ENCODE results near the gene FBN3. TPM values are rescaled to one million over a fixed set of nuclear protein-coding genes. Genes with fewer than 3 reads are reported as not detected.

FBN3 gene
- total RNA-seq, 2 donors from 2014 or later, result not detected

- ATAC-seq, result no peak
These were observed 69.4 kb downstream of the FBN3 start for GRCh38 chr19:8079988-8080387.

GRCh38 chr19:8075158-8076074, 74.0 kb downstream of the FBN3 start:
- DNase-seq (no peak), ATAC-seq (no peak)
- intact Hi-C loops (cut with DNase I, micrococcal nuclease), result no loop called here

More at GRCh38 chr19:8079988-8080387, 69.4 kb downstream of the FBN3 start:
- no peak for DNase-seq
- intact Hi-C loops (cut with DNase I, micrococcal nuclease), result no loop called here

- ATAC-seq (no peak), DNase-seq (no peak)
- intact Hi-C loops (cut with DNase I, micrococcal nuclease), result no loop called here
These were observed 74.9 kb downstream of the FBN3 start for GRCh38 chr19:8074501-8074900.

- intact Hi-C loops (cut with DNase I, micrococcal nuclease), result no loop called here
- no peak for DNase-seq
- ATAC-seq, result no peak
These were observed 77.5 kb downstream of the FBN3 start for GRCh38 chr19:8071912-8072311.

GRCh38 chr19:8069096-8069973, 80.1 kb downstream of the FBN3 start:
- ATAC-seq (no peak), DNase-seq (no peak)
- intact Hi-C loops (cut with DNase I, micrococcal nuclease), result no loop called here

- no peak for ATAC-seq
- intact Hi-C loops (cut with DNase I, micrococcal nuclease), result no loop called here
- DNase-seq, result no peak
These were observed 83.5 kb downstream of the FBN3 start for GRCh38 chr19:8065875-8066261.

- intact Hi-C loops (cut with DNase I, micrococcal nuclease), result no loop called here
- ATAC-seq (no peak), DNase-seq (no peak)
These were observed 84.2 kb downstream of the FBN3 start for GRCh38 chr19:8064911-8065874.

- ATAC-seq, result no peak
- intact Hi-C loops (cut with DNase I, micrococcal nuclease), result no loop called here
- no peak for DNase-seq
These were observed 91.7 kb downstream of the FBN3 start for GRCh38 chr19:8057545-8058270.

GRCh38 chr19:8056533-8056932, 92.9 kb downstream of the FBN3 start:
- DNase-seq (no peak), ATAC-seq (no peak)
- intact Hi-C loops (cut with DNase I, micrococcal nuclease), result no loop called here

- ATAC-seq, result no peak
- intact Hi-C loops (cut with DNase I, micrococcal nuclease), result no loop called here
- no peak for DNase-seq
These were observed 95.2 kb downstream of the FBN3 start for GRCh38 chr19:8054169-8054568.

GRCh38 chr19:8052464-8052859, 96.9 kb downstream of the FBN3 start, which contains the start of gene CCL25:
Gene CCL25 (plus strand): TSS chr19:8052760. CDS start chr19:8053050, 290 bp downstream.
- intact Hi-C loops (cut with DNase I, micrococcal nuclease), result no loop called here
- ATAC-seq (no peak), DNase-seq (no peak)

GRCh38 chr19:8050274-8051096, 98.9 kb downstream of the FBN3 start:
- intact Hi-C loops (cut with DNase I, micrococcal nuclease), result no loop called here
- ATAC-seq (peak; percentile 94), DNase-seq (peak; percentile 85 to 92)

GRCh38 chr19:8046569-8047165, 102.7 kb downstream of the FBN3 start:
- intact Hi-C loops (cut with DNase I, micrococcal nuclease), result no loop called here
- no peak for DNase-seq
- no peak for ATAC-seq

- intact Hi-C loops (cut with DNase I, micrococcal nuclease), result no loop called here
- DNase-seq (no peak), ATAC-seq (no peak)
These were observed 103.4 kb downstream of the FBN3 start for GRCh38 chr19:8045872-8046568.

GRCh38 chr19:8044018-8044417, 105.4 kb downstream of the FBN3 start:
- intact Hi-C loops (cut with DNase I, micrococcal nuclease), result no loop called here
- ATAC-seq (no peak), DNase-seq (no peak)

- ATAC-seq, result no peak
- intact Hi-C loops (cut with DNase I, micrococcal nuclease), result no loop called here
- DNase-seq, result no peak
These were observed 106.5 kb downstream of the FBN3 start for GRCh38 chr19:8042900-8043299.

Measured in left colon (tissue), 2 donors.